Stimulated activated CD8-positive, alpha-beta memory T cell treated with anti-CD3 and anti-CD28 coated beads, Interleukin-2, amount 100 ng/mL, for 48 hours (primary cell): ENCODE data around the gene PFDN1.

Experiments
- DNase-seq, 2 donors: peaks; one replicate each; pipeline ENCODE4 v3.0.0-alpha.2; 2020; ENCODE audit warnings: low read depth in 2 of 2

Gene PFDN1

DNA sequence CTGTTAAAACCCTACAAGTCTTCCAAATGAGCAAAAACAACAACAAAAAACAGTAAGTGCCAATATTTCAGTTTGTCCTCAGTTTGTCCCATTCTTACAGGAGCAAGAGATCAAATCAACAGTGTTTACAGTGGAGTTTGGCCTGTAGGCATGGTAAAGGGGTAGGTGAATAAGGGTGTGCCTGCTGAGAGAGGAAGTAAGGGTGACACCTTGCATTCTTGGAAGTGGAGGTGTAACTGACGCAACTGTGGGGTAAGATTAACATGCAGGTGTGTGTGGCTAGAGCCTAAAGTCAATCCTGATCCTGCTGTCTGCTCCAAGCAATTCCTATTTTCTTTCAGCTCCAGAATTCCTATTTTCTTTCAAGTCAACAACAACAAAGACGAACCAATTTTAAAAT, 43.4 kb downstream of the PFDN1 start:
- DNase-seq: no peak

DNA sequence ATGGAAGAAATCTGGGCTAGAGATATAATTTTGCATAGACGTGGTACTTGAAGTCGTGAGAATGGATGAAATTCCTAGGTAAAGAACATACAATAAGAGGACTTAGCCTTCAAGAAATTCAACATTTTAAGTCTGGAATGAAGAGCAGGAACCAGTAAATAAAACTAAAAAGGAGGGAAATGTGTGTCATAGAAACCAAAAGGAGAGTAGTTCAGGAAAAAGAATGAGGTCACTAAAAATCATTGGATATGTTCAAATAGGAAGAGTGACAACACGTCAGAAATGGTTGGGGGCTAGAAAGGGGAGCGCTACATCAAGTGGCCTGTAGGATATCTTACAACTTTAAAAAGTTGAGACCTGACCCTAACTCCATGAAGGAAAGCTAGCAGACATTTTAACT, 44.0 kb downstream of the PFDN1 start:
- no peak for DNase-seq

DNA sequence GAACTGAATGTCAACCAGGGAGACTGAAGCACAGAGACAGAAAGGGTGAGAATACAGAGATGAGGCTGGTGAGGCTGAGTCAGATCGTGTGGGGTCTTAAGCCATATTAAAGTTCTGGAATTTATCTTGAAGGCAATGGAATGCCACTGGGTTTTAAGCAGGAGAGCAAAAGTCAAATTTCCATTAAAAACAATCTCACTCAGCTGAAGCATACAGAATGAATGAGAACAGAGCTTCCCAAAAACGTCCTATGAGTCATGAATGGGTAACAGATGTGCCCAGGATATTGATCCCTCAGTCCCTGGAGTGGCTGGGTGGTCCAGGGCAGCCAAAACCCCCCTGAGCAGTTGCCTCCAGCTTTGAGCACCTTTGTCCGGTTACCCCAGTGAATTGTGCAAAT, 44.9 kb downstream of the PFDN1 start:
- no peak for DNase-seq

DNA sequence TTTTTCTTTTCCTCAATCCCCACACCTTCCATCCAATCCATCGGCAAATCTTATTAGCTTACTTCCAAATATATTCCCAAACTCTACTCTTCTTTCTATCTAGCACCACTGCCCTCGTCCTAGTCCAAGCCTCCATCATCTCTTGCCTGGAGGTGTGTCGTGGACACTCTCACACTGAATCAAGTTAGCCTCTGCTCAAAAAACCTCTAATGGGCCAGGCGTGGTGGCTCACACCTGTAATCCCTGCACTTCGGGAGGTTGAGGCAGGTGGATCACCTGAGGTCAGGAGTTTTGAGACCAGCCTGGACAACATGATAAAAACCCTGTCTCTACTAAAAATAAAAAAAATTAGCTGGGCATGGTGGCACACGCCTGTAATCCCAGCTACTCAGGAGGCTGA, 46.2 kb downstream of the PFDN1 start:
- no peak for DNase-seq

DNA sequence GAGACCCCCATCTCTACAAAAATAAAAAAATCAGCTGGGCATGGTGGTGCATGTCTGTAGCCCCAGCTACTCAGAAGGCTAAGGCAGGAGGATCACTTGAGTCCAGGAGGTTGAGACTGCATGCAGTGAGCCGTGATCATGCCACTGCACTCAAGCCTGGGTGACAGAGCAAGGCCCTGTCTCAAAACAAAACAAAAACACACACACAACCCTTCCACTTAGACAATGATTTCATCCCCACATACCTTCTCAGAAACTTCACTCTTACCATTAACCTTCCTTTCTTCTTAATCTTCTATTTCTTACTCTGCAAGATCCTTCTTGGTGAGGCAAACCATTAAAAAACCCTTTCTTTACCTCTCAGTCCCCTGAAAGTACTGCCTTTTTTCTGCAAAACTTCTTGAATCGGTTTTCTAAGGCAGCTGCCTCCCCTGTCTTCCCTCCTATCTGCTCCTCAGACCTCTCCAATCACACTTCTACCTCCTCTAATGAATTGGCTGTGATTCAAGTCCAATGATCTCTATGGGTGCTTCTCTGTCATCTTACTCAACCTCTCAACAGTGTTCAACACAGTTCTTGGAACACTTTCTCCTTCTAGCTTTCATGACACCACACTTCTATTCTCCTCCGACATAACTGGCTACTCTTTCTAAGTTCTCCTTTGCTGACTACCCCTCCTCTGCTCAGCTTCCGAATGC, 47.3 kb downstream of the PFDN1 start:
- DNase-seq: no peak

DNA sequence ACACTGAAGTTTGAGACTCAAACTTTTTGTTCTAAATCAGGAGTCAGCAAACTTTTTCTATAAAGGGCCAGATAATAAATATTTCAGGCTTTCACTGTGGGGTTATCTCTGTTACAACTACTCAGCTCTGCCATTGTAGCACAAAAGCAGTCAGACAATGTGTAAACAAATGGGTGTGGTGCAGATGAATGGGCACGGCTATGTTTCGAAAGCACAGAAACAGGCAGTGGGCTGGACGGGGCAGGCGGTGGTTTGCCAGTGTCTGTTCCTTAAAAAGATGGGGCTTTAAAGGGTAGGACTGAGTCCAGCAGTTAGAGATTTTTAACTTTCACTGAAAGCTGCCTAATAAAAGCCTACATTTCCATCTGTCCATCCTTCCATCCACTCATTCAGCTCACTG, 48.9 kb downstream of the PFDN1 start:
- DNase-seq: no peak

DNA sequence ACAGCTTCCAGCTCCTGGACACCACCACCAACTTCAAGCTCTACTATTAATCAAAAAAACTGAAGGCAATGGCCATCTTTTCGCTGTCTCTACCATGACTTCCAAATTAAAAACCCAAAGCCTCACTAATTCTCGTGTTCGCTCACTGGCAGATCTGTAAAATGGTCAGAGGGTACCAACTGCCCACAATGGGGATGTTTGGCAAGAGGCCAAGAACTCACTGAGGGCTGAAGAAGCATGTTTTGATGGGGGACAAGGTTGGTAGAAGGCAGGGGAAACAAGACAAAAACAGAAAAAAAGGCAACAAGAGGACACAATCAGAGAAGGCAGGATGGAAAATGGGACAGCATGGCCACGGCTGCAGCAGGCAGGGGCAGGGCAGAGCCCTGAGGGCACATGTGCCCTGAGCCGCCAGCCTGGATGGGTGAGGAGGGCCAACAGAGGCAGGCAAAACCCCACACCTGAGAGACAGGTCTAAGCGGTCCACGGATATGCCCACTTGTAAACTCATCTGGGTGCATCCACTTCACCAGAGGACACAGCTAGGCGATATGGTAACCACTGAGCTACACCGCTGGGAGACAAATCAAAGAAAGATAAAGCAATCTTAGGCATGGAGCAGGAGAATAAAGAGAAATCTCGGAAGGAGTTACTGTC, 50.3 kb downstream of the PFDN1 start:
- no peak for DNase-seq

DNA sequence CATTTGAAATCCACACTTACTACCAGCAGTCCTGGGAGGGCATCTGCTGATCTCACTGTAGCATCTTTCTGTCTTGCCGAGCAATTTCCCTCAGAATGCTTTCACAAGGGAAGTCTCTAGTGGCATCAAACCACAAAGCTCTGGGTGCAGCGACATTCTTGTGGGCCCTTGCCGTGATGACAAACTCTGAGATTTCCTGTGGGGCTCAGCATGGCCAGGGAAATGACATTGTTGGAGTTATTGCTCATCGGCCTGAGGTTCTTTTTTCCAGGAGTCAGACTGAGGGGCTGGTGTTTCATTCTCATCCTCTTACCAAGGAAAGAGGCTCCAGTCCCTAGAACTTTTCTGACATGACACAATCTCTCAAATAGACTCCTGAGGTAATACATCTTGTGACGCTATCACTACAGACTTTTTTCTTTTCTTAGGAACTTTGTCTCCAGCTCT, 51.4 kb downstream of the PFDN1 start:
- DNase-seq: peak; percentile 36 to 67

DNA sequence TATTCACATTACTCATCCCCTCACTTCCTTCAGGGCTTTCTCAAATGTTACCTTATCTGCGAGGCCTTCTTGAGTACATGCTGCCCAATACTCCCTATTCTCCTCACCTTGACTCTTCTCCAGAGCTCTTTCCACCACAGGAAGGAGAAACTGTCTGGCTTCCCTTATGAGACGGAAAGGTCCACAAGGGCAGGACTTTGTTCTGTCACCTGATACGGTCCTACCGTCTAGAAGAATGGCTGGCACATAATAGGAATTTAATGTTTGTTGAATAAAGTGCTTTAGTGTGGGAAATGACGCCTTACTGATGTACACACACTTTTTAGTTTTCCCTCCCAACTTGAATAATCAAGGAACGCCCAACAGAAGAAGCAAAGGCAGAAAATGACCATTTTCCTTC, 52.5 kb downstream of the PFDN1 start:
- DNase-seq: no peak

DNA sequence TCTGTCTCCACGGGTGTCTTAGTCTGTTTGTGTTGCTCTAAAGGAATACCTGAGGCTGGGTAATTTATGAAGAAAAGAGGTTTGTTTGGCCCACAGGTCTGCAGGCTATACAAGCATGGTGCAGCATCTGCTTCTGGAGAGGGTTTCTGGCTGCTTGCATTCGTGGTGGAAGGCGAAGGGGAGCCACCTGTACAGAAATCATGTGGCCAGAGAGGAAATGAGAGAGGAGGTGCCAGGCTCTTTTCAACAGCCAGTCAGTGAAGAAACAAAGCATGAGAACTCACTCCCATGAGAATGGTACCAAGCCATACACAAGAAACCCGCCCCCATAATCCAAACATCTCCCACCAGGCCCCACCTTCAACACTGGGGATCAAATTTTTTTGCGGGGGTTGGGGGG, 53.4 kb downstream of the PFDN1 start:
- DNase-seq: no peak

DNA sequence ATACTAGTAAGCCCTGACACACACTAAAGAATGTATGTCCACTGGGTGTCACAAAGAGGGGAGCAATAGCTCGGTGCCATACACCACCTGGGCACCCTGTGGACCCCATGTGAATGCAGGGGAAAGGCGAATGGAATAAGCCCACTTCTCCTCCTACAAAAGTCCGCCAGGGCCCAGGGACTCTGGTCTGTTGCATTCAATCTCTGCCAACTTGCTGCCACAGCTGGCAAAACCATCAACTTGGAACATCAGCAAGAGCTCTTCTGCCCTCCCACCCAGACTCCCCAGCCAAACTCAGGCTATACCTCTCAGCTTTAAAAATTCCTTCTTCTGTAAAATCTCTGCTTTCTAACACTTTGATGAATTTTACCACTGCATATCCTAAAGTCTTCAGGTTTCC, 54.5 kb downstream of the PFDN1 start:
- no peak for DNase-seq

DNA sequence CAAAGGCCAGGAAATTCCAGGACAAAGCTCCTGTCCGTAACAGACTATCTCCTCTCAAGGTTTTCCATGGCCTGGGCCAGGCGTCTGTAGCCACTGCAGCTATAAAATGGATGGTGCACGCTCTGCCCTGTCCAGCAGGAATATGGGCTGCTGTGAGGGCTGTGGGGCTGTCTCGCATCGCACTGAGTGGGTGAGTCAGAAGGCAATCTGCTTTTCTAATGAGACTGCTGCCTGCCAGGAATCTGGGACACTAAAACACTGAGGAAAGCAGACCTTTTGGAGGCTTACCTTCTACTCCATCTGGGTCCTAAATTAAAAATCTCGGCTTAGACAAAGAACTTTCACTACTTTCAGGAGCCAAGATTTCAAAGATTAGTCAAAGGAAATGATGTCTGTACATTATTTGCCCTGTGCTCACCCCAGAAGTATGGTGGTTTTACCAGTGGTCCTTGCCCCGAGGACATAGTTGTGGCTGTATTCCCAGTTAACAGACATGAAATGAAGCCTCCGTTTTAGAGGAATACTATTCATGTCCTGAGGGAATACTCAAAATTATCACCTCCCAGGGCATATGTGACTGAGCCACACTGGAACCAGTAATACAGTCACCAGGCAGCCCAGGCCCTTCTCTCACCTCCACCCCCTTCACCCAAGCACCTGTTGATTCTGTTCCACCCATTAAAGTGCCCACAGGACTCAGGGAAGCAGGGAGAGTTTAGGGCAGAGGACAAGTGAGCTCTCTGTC, 56.4 kb downstream of the PFDN1 start:
- no peak for DNase-seq

DNA sequence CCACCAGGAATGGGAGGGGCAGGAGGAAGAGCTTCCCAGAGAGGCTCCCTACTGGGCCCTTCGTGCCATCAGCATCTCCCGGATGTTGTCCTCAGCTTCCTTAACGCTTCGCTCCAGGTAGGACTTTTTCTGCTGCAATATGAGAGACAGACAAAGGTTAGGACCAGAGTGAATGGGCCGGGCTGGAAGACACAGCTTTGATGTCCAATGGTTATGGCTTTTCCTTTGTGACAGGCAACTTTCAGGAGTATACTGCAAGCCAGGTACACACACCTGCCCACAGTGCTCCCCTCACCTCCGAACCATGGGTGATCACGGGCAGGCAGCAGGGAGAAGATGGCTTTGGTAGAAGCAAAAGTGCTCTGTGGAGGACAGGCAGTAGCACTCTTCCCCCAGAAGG, 57.0 kb downstream of the PFDN1 start:
- DNase-seq: no peak

DNA sequence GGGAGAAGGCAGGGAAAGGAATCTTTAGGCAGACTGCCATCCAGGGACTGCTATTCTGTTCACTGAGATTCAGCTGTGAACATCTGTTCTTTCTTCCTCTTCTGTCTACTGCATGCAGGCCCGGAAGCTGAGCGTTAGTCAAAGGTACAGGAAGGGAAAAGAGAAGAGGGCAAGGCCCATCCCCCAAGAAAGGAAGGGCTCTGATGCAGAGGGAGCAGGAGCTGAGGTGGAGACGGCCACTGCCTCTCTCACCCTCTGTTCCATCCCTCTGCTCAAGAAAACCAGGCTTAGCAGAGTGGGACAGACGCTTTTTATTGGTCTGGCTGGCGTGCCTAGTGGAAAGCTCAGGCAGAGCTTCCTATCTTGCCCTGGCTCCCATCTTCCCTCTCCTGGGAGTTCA, 57.6 kb downstream of the PFDN1 start:
- DNase-seq: no peak

DNA sequence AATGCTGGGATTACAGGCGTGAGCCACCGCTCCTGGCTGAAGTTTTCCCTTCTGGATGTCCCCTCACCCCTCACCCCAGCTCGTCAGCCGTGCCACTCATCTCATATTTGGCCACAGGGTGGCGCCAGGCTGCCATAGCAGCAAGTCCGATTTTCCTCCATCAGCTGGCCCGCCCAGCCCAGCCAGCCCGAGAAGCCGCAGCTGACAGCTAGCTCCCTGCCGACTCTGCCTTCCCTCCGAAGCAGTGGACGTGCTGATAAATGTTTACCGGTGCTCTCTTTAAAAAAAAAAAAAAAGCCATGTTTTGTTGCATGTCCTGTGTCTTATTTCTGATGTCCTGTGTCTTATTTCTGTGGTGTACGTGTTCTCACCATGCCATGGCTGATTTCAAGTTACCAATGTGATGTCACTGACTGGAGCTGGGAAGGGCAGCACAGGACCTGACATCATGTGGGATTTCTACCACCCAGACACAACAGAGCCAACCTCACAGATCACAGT, 58.3 kb downstream of the PFDN1 start:
- peak; percentile 66 to 76 for DNase-seq

DNA sequence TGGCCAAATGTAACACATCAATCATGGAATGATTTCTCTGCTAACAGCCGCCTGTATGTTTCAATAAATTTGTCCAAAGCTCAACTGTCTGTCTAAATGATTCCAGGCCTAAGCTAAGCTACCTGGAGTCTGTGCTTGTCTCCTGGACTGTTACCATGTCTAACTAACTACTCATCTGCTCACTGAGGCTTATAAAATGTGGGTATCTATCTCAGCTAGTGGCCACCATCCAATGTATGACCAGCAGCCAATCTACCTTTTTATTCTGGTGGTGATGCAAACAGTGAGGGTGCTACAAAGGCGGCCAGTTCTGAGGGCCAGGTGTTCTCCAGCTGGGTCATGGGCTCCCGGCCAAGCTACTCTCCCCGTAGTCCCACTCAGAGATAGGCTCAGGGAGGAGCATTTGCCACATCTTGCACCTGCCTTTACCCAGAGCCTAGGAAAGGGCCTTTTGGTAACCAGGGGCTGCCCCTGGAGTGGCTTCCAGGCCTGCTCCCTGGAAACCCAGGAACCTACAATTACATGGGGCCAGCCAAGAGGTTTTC, 59.1 kb downstream of the PFDN1 start:
- no peak for DNase-seq

DNA sequence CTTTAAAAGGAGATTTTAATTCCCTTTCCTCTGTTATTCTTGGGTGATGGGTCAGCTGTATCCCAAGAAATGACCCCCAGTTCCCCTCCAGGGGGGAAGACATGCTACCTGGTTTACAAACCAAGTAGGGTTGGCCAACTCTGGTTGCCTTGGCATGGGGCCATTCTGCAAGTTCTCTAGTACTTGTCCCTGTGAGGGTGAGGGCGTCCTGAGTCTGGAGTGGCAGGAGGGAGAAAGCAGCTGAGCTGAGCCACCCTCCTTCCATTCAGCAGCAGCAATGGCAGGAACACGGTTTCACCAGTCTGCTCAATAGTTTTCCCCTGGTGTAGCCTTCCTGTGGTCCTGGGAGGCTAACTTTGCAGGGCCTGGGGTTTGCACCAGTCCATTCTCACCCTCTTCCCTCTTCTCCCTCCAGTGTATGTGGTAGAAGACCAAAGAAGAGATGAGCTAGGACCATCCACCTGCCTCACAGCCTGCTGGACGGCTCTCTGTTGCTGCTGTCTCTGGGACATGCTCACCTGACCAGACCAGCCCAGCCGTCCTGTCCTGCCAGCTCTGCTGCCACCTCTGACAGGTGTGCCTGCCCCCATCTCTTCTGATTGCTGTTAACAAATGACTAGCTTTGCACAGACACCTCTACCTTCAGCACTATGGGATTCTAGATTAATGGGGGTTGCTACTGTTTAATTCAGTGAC, 59.9 kb downstream of the PFDN1 start:
- no peak for DNase-seq

DNA sequence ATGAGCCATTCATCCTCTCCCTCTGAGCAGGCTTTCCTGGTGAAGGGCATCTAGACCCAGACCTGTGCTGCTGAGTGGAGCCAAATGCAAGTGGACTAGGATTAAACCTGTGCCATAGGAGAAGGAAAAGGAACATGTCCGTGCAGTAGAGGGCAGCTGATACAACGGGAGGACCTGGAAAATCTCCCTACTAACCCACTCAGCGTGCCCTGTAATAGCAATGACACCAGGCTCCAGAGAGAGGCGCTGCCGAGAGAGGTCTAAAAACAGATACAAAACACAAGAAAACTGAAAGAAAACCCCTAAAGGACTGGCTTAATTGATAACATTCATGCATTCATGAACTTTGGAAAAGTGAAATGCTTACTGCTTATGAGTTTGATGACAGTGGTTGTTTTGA, 60.8 kb downstream of the PFDN1 start:
- DNase-seq: no peak

DNA sequence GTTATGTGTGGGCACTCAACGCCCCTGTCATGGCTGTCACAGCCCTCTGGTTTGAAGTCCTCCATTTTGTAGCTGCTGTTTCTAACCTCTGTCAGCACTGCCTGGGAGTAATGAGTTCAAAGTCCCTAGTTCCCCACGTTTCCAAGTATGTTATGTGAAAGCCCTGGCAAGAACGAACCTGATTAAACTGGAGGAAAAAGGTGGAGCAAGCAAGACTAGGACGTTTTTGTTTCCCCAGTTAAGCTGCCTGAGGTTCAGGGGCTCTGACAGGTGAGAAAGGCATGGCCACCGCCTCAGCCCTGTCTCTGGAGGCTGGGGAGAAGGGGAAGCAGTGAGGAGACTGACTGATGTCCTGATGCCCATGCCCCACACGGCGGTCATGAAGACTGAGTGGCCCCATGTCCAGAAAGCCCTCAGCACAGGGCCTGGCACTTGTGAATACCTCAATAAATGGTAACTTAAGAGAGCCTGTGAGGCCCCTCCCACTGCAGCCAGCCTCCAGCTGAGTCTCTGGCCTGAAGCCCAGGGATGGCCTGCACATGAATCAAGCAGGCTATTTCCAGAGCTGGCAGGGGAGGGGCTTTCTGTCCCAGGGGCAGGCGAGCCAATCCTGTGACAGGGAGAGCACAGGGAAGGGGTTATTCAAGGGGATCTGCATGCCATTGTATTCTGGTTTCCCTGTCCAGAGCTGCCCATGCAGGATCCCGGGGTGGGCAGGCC, 61.8 kb downstream of the PFDN1 start:
- DNase-seq: no peak

DNA sequence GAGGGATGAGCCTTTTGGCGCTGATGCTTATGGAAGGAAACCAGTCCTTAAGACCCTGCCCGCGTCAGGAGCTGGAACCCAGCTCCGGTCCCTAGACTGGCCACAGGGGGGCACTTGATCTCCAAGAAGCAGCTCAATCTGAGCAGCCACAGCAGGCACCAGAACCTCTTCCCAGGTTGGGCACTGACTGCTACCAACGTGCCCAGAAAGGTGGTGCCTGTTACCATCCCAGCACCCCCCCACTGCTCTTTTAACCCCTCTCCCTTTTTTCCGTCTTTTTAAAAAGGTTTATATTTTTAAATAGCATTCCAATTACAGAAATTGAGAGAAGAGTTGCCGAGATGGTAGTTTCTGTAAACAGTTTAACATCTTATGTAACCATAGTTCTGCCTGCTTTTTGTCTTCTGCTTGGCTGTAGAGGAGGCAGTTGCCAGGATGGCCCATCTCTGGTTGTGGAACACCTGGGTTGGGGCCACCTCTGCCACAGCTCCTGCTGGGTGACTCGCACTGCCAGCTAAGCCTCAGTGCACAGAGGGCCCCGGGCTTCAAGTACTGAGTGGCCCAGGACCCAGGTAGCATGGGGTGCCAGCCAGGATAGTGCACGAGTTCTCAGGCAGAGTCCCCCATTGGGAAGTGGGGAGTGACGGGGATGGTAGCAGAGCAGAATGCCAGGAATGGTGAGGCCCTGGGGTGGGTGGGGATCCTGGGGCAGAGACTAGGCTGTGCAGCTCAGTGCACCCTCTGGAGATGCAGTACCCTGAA, 62.8 kb downstream of the PFDN1 start:
- peak; percentile 44 to 59 for DNase-seq

DNA sequence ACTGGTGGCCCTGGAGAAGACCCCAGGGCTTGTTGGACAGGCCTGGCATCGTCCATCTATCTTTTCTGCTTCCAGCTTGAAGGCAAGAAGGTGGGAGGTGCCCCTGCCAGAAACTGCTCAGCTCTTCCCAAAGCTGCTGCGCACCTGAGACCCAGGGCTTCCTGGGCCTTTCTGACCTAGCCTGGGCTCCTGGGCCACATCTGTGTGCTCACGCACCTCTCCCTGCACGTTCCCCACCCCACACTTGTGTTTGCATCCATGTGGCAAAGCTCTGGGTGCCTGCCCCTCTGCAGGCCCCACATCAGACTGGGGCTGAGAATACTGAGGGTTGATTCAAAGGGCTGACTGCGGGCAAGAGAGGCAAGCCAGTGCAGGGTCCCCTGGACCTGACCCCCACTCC, 63.4 kb downstream of the PFDN1 start:
- DNase-seq: no peak
